Neural cell (in vitro differentiated cells): ENCODE data around the gene PRSS27. TPM values are rescaled to one million over a fixed set of nuclear protein-coding genes. Genes with fewer than 3 reads are reported as not detected.
A peak's percentile ranks its signal among the peaks of the same experiment; 100 is the strongest.

Experiments
- H2AFZ ChIP-seq: fragments of 200-600, 300-800 bp; sonication (generic), shearing (Covaris generic); 2 replicates; pipeline ENCODE4 v1.6.0; 2014; ENCODE audit warnings: low read depth, mild to moderate bottlenecking, antibody characterized with exemption, low read length, moderate library complexity
- H3F3A ChIP-seq: fragments of 200-600 bp; shearing (Covaris generic); 2 replicates; pipeline ENCODE4 v1.6.1; 2016; ENCODE audit warnings: mild to moderate bottlenecking, moderate library complexity, mixed read lengths, antibody characterized with exemption, low read length; ENCODE audit not compliant: insufficient read depth, poor library complexity, severe bottlenecking
- H3K27ac ChIP-seq: fragments of 200-600, 300-800 bp; sonication (generic), shearing (Covaris generic); 2 replicates; pipeline ENCODE4 v1.5.1; 2014; ENCODE audit warnings: mild to moderate bottlenecking, low read length, moderate library complexity
- H3K27me3 ChIP-seq: fragments of 300-800, 200-600 bp; sonication (generic), shearing (Covaris generic); 2 replicates; pipeline ENCODE4 v1.6.0; 2014; ENCODE audit warnings: mild to moderate bottlenecking, low read depth, low read length, moderate library complexity; ENCODE audit not compliant: insufficient read depth
- H3K36me3 ChIP-seq: fragments of 300-800, 200-600 bp; sonication (generic), shearing (Covaris generic); 2 replicates; pipeline ENCODE4 v1.5.1; 2014; ENCODE audit warnings: mild to moderate bottlenecking, antibody characterized with exemption, low read length, moderate library complexity; ENCODE audit not compliant: insufficient read depth
- H3K4me2 ChIP-seq: fragments of 300-800, 200-600 bp; sonication (generic), shearing (Covaris generic); 2 replicates; pipeline ENCODE4 v1.6.0; 2014; ENCODE audit warnings: mild to moderate bottlenecking, low read length
- H3K4me3 ChIP-seq: fragments of 300-800, 200-600 bp; sonication (generic), shearing (Covaris generic); 2 replicates; pipeline ENCODE4 v1.5.1; 2014; ENCODE audit warnings: mild to moderate bottlenecking, low read length, moderate library complexity
- H3K79me2 ChIP-seq: fragments of 200-600 bp; shearing (Covaris generic); replicated peaks from 2 replicates; pipeline ENCODE4 v1.6.0; 2014; ENCODE audit warnings: mild to moderate bottlenecking, low read length, moderate library complexity; ENCODE audit not compliant: insufficient read depth
- H3K9ac ChIP-seq: fragments of 300-800, 200-600 bp; sonication (generic), shearing (Covaris generic); 2 replicates; pipeline ENCODE4 v1.6.1; 2016; ENCODE audit warnings: mild to moderate bottlenecking, low read length, mixed read lengths
- H3K9me2 ChIP-seq: fragments of 200-600 bp; shearing (Covaris generic); 2 replicates; pipeline ENCODE4 v1.6.1; 2016; ENCODE audit warnings: mild to moderate bottlenecking, low read length, mixed read lengths; ENCODE audit not compliant: insufficient read depth
- H3K9me3 ChIP-seq: fragments of 200-600, 300-800 bp; sonication (generic), shearing (Covaris generic); 2 replicates; pipeline ENCODE4 v1.6.1; 2016; ENCODE audit warnings: mild to moderate bottlenecking, mixed run types, low read length, moderate library complexity, mixed read lengths
- H4K20me1 ChIP-seq: fragments of 200-600 bp; shearing (Covaris generic); 2 replicates; pipeline ENCODE4 v1.6.1; 2016; ENCODE audit warnings: mild to moderate bottlenecking, mixed run types; ENCODE audit not compliant: insufficient read depth
- EP300 ChIP-seq: fragments of 450-650 bp; conservative IDR thresholded peaks from 2 replicates; pipeline ENCODE4 v1.6.1; 2014; ENCODE audit warnings: antibody characterized with exemption, mild to moderate bottlenecking, moderate library complexity; ENCODE audit not compliant: poor library complexity, severe bottlenecking
- EZH2 ChIP-seq: fragments of 200-600, 300-800 bp; shearing (Covaris generic), sonication (generic); IDR thresholded peaks from 2 replicates; pipeline ENCODE4 v1.6.1; 2014; ENCODE audit warnings: antibody characterized with exemption, low read length, borderline replicate concordance, mild to moderate bottlenecking; ENCODE audit not compliant: insufficient read depth, poor library complexity, severe bottlenecking
- MXI1 ChIP-seq: fragments of 450-650 bp; conservative IDR thresholded peaks from 2 replicates; pipeline ENCODE4 v1.6.1; 2014; ENCODE audit warnings: antibody characterized with exemption, mild to moderate bottlenecking; ENCODE audit not compliant: poor library complexity, severe bottlenecking
- POLR2AphosphoS5 ChIP-seq: IDR thresholded peaks from 2 replicates; pipeline ENCODE4 v1.6.1; 2012
- RAD21 ChIP-seq: fragments of 450-650 bp; conservative IDR thresholded peaks from 2 replicates; pipeline ENCODE4 v1.6.1; 2014; ENCODE audit warnings: antibody characterized with exemption, mild to moderate bottlenecking, moderate library complexity
- SMC3 ChIP-seq: fragments of 450-650 bp; conservative IDR thresholded peaks from 2 replicates; pipeline ENCODE4 v1.6.1; 2014; ENCODE audit warnings: antibody characterized with exemption, mild to moderate bottlenecking, moderate library complexity; ENCODE audit not compliant: poor library complexity
- TAF1 ChIP-seq: IDR thresholded peaks from 2 replicates; pipeline ENCODE4 v1.6.1; 2012; ENCODE audit warnings: low read depth
- polyA plus RNA-seq: library from polyadenylated mRNA; depleted of rRNA; stranded (reverse); fragments of >200 nt; gene quantifications from 2 replicates; pipeline ENCODE4 v1.2.3, GENCODE V29; 2014
- TF ChIP-seq, protein P1 (sequence below): IDR thresholded peaks from 2 replicates; pipeline ENCODE4 v1.6.1; 2012; ENCODE audit warnings: borderline replicate concordance
- TF ChIP-seq, protein P2 (sequence below): fragments of 450-650 bp; IDR thresholded peaks from 2 replicates; pipeline ENCODE4 v1.5.1; 2014; ENCODE audit warnings: antibody characterized with exemption, mild to moderate bottlenecking, moderate library complexity; ENCODE audit not compliant: poor library complexity, severe bottlenecking

Gene PRSS27
- polyA plus RNA-seq, 1 donor from 2014 or later, result 5.9 TPM

DNA sequence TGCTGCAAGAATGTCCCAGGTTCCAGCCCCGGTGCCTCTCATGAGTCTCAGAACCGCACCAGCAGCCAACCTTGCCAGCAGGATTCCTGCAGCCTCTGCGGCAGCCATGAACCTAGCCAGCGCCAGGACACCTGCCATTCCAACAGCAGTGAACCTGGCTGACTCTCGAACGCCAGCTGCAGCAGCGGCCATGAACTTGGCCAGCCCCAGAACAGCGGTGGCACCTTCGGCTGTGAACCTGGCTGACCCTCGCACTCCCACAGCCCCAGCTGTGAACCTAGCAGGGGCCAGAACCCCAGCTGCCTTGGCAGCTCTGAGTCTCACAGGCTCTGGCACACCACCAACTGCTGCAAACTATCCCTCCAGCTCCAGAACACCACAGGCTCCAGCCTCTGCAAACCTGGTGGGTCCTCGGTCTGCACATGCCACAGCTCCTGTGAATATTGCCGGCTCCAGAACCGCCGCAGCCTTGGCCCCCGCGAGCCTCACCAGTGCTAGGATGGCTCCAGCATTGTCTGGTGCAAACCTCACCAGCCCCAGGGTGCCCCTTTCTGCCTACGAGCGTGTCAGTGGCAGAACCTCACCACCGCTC is 47.2 kb upstream of the PRSS27 start:
- H3K27ac ChIP-seq, result no peak overlapping the region
- H3F3A ChIP-seq, result no peaks in the 10 kb centered on the region
- TF ChIP-seq EP300 (no peak), POLR2AphosphoS5 (no peak), SMC3 (no peak), RAD21 (no peak), TAF1 (no peak), MXI1 (no peak), EZH2 (no peak)
- TF ChIP-seq, protein P1, sequence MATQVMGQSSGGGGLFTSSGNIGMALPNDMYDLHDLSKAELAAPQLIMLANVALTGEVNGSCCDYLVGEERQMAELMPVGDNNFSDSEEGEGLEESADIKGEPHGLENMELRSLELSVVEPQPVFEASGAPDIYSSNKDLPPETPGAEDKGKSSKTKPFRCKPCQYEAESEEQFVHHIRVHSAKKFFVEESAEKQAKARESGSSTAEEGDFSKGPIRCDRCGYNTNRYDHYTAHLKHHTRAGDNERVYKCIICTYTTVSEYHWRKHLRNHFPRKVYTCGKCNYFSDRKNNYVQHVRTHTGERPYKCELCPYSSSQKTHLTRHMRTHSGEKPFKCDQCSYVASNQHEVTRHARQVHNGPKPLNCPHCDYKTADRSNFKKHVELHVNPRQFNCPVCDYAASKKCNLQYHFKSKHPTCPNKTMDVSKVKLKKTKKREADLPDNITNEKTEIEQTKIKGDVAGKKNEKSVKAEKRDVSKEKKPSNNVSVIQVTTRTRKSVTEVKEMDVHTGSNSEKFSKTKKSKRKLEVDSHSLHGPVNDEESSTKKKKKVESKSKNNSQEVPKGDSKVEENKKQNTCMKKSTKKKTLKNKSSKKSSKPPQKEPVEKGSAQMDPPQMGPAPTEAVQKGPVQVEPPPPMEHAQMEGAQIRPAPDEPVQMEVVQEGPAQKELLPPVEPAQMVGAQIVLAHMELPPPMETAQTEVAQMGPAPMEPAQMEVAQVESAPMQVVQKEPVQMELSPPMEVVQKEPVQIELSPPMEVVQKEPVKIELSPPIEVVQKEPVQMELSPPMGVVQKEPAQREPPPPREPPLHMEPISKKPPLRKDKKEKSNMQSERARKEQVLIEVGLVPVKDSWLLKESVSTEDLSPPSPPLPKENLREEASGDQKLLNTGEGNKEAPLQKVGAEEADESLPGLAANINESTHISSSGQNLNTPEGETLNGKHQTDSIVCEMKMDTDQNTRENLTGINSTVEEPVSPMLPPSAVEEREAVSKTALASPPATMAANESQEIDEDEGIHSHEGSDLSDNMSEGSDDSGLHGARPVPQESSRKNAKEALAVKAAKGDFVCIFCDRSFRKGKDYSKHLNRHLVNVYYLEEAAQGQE, result no peak
- TF ChIP-seq, protein P2, sequence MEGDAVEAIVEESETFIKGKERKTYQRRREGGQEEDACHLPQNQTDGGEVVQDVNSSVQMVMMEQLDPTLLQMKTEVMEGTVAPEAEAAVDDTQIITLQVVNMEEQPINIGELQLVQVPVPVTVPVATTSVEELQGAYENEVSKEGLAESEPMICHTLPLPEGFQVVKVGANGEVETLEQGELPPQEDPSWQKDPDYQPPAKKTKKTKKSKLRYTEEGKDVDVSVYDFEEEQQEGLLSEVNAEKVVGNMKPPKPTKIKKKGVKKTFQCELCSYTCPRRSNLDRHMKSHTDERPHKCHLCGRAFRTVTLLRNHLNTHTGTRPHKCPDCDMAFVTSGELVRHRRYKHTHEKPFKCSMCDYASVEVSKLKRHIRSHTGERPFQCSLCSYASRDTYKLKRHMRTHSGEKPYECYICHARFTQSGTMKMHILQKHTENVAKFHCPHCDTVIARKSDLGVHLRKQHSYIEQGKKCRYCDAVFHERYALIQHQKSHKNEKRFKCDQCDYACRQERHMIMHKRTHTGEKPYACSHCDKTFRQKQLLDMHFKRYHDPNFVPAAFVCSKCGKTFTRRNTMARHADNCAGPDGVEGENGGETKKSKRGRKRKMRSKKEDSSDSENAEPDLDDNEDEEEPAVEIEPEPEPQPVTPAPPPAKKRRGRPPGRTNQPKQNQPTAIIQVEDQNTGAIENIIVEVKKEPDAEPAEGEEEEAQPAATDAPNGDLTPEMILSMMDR, result no peak
- H3K9me3 ChIP-seq, result peaks cover 25% of the 10 kb centered on the region
- H3K4me2 ChIP-seq, result no peak overlapping the region
- H3K4me3 ChIP-seq, result no peak overlapping the region
- no peaks in the 10 kb centered on the region for H4K20me1 ChIP-seq
- no peaks in the 10 kb centered on the region for H3K9me2 ChIP-seq
- H3K9ac ChIP-seq, result no peak overlapping the region
- H2AFZ ChIP-seq, result no peak overlapping the region
- H3K79me2 ChIP-seq, result peaks cover 12% of the 10 kb centered on the region
- peaks cover 47% of the 10 kb centered on the region for H3K36me3 ChIP-seq
- no peaks in the 10 kb centered on the region for H3K27me3 ChIP-seq

DNA sequence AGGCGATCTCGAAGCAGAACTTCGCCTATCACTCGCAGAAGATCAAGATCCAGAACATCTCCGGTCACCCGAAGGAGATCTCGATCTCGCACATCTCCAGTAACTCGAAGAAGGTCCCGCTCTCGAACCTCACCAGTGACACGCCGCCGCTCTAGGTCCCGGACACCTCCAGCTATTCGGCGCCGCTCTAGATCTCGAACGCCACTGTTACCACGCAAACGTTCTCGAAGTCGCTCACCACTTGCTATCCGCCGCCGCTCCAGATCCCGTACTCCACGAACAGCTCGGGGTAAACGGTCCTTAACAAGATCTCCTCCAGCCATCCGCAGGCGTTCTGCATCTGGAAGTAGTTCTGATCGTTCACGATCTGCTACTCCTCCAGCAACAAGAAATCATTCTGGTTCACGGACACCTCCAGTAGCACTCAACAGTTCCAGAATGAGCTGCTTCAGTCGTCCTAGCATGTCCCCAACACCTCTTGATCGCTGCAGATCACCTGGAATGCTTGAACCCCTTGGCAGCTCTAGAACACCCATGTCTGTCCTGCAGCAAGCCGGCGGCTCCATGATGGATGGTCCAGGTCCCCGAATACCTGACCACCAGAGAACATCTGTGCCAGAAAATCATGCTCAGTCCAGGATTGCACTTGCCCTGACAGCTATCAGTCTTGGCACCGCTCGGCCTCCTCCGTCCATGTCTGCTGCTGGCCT is 46.6 kb upstream of the PRSS27 start:
- no peaks in the 10 kb centered on the region for H3K9me2 ChIP-seq
- no peak overlapping the region for H3K4me2 ChIP-seq
- H3K9me3 ChIP-seq, result peaks cover 26% of the 10 kb centered on the region
- TF ChIP-seq POLR2AphosphoS5 (peak; percentile 6), TAF1 (no peak)
- no peak overlapping the region for H2AFZ ChIP-seq
- H3K4me3 ChIP-seq, result no peak overlapping the region
- H3K36me3 ChIP-seq, result peaks cover 53% of the 10 kb centered on the region
- H3K27me3 ChIP-seq, result no peaks in the 10 kb centered on the region
- H4K20me1 ChIP-seq, result no peaks in the 10 kb centered on the region
- H3F3A ChIP-seq, result no peaks in the 10 kb centered on the region
- no peak overlapping the region for H3K27ac ChIP-seq
- no peak overlapping the region for H3K9ac ChIP-seq
- H3K79me2 ChIP-seq, result peaks cover 12% of the 10 kb centered on the region
